Measurements from ENCODE around the gene TMEM125.
A peak's percentile ranks its signal among the peaks of the same experiment; 100 is the strongest.

TMEM125 gene

DNA sequence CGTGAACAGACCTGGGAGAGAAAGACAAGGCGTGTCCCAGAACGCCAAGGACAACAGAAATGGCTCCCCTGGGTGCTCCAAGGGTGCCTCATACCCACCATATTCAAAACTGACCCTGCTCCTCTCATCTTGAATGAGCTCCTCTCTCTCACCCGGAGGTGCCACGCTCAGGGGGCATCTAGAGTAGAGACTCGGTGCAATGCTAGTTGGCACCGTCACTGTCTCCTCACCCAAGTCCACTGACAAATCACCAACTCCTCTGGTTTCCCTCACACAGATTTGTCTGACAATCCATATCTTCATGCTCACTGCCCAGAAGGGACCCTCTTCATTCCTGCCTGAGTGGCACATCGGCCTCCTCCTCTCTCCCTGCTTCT is 5.0 kb downstream of the TMEM125 start:
- TF ChIP-seq CTCF (IDR thresholded peaks at IDR 0.05) (no peak), ZFX (IDR thresholded peaks at IDR 0.05; ENCODE audit: borderline replicate concordance) (no peak)
- H3K27ac ChIP-seq = no peak overlapping the region

GRCh38 chr1:43275826-43276620 is 6.2 kb downstream of the TMEM125 start:
- peak overlapping the region; percentile 38; the same call in 1 of the 2 replicates for H3K27ac ChIP-seq
- TF ChIP-seq CTCF (IDR thresholded peaks at IDR 0.05) (no peak), ZFX (IDR thresholded peaks at IDR 0.05; ENCODE audit: borderline replicate concordance) (no peak)

GRCh38 chr1:43276673-43277072 is 6.9 kb downstream of the TMEM125 start:
- TF ChIP-seq ZFX (IDR thresholded peaks at IDR 0.05; ENCODE audit: borderline replicate concordance) = no peak
- no peak for TF ChIP-seq CTCF (IDR thresholded peaks at IDR 0.05)

GRCh38 chr1:43277116-43277876 is 7.5 kb downstream of the TMEM125 start:
- TF ChIP-seq ZFX (IDR thresholded peaks at IDR 0.05; ENCODE audit: borderline replicate concordance) (no peak), CTCF (IDR thresholded peaks at IDR 0.05) (no peak)
- H3K27ac ChIP-seq = peak overlapping the region; percentile 38; the same call in 1 of the 2 replicates

More at GRCh38 chr1:43276673-43277072, 6.9 kb downstream of the TMEM125 start:
- H3K27ac ChIP-seq = peak overlapping the region; percentile 38; the same call in 1 of the 2 replicates

DNA sequence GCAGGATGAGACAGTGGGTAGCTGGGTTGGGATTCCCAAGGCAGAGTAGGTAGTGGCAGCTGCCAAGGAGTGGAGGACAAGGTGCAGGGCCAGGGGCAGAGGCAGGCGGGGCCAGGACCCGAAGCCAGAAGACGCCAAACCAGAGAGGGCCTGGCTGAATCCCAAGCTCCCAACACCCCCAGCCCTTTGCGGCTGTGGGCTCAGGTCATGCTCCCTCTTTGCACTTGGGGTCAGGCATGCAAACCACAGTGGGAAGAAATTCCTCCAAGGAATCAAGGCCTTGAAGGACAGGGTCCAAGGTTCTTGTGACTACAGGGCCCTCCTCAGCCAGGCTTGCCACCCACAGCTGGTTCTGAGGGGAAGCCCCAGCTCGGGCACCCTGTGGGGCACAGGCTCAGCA is 9.4 kb downstream of the TMEM125 start:
- TF ChIP-seq CTCF (IDR thresholded peaks at IDR 0.05) = no peak
- no peak for TF ChIP-seq ZFX (IDR thresholded peaks at IDR 0.05; ENCODE audit: borderline replicate concordance)

DNA sequence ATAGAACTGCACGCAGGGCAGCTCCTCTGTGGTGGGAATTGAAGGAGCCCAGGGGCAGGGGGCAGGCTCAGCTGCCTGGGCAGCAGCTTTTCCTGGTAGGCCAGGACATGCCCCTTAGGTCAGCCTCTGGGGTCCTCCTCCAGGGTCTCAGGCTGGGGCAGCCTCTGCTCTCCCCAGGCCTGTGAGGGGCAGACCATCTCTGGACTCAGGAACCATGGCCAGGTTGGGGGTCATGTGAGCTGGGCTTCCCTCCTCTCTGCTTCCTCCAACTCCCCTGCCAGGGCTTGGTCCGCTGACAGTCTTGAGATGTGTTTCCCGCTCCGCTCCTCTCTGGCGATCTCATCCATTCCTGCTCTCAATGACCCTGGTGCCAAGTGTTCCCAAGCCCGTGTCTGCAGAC is 9.9 kb downstream of the TMEM125 start:
- TF ChIP-seq ZFX (IDR thresholded peaks at IDR 0.05; ENCODE audit: borderline replicate concordance) (no peak), CTCF (IDR thresholded peaks at IDR 0.05) (no peak)
- H3K27ac ChIP-seq = no peak overlapping the region

More for the DNA sequence above, 9.4 kb downstream of the TMEM125 start:
- H3K27ac ChIP-seq = no peak overlapping the region

DNA sequence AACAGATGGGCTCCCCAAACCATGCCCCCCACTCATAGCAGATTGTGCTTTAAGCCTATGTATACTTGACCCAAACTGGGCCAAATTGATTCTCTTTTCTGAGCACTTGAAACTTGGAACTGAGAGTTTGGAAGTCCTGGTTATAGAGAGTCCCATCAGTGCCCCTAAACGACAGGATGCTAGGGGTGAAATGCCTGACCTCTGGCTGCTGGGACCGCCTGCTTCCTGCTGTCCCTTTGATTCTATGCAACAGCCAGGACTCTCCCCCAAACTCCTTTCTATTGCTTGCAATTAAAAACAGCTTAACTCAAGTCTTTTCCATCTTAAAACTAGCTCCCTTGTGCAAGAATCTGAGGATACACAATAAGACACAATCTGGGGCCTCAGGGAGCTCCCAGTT is 10.9 kb downstream of the TMEM125 start:
- no peak for TF ChIP-seq CTCF (IDR thresholded peaks at IDR 0.05)
- TF ChIP-seq ZFX (IDR thresholded peaks at IDR 0.05; ENCODE audit: borderline replicate concordance) = no peak
- H3K27ac ChIP-seq = no peak overlapping the region
